Measurements from ENCODE around the gene AFAP1L1. TPM values are rescaled to one million over a fixed set of nuclear protein-coding genes. Genes with fewer than 3 reads are reported as not detected.

The AFAP1L1 gene
- total RNA-seq, 1 experiment from 2014 or later = 19.6 TPM

DNA sequence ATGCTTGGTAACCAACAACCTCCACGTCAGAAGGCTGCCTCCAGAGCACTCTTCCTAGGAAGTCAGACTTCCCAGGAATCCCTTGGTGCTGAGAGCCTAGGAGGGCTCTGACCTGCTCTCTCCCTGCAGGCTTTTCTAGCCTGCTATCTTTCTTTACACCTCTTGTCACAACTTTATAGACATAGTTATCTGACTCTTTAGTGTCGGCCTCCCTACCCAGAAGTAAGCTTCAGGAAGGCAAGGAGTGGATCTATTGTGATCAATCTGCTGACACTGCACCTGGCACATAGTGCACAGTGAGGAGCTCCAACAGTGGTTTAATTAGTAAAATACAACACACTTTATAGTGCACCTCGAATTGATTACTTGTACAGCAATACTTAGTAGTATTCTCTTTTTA lies 2.3 kb downstream of the AFAP1L1 start:
- Histone ChIP-seq H2AFZ (ENCODE audit: low read length) (no peak overlapping the region), H3K36me3 (ENCODE audit: low read depth, low read length) (no peaks in the 10 kb centered on the region), H3K27me3 (ENCODE audit: low read length) (no peaks in the 10 kb centered on the region), H3K27ac (ENCODE audit: low read length) (no peak overlapping the region), H3K79me2 (ENCODE audit: low read length) (peaks cover 6% of the 10 kb centered on the region; the same call in 1 of the 2 replicates), H3K9me2 (replicated peaks; ENCODE audit: low read length) (no peaks in the 10 kb centered on the region), H3K4me2 (ENCODE audit: low read length) (no peak overlapping the region), H3K4me1 (ENCODE audit: insufficient read depth, low read length) (peaks cover 9% of the 10 kb centered on the region; the same call in 1 of the 2 replicates), H3K4me3 (ENCODE audit: low read length) (no peak overlapping the region), H3K9ac (ENCODE audit: low read length) (no peak overlapping the region), H3K9me3 (ENCODE audit: low read length) (no peaks in the 10 kb centered on the region), H3F3A (ENCODE audit: low read length, unreplicated experiment) (no peaks in the 10 kb centered on the region), H4K20me1 (ENCODE audit: low read length) (no peaks in the 10 kb centered on the region)
- no peak for TF ChIP-seq EZH2phosphoT487 (IDR thresholded peaks at IDR 0.05; ENCODE audit: borderline replicate concordance, low read length)
- TF ChIP-seq EZH2 (IDR thresholded peaks at IDR 0.05; ENCODE audit: low read length, unreplicated experiment) = no peak
- TF ChIP-seq, protein P1, sequence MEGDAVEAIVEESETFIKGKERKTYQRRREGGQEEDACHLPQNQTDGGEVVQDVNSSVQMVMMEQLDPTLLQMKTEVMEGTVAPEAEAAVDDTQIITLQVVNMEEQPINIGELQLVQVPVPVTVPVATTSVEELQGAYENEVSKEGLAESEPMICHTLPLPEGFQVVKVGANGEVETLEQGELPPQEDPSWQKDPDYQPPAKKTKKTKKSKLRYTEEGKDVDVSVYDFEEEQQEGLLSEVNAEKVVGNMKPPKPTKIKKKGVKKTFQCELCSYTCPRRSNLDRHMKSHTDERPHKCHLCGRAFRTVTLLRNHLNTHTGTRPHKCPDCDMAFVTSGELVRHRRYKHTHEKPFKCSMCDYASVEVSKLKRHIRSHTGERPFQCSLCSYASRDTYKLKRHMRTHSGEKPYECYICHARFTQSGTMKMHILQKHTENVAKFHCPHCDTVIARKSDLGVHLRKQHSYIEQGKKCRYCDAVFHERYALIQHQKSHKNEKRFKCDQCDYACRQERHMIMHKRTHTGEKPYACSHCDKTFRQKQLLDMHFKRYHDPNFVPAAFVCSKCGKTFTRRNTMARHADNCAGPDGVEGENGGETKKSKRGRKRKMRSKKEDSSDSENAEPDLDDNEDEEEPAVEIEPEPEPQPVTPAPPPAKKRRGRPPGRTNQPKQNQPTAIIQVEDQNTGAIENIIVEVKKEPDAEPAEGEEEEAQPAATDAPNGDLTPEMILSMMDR (conservative IDR thresholded peaks at IDR 0.05; ENCODE audit: low read depth, low read length) = no peak
- no TSS peak for BruUV-seq (replicated peaks)
- POLR2A ChIA-PET (ENCODE audit: unreplicated experiment) = no interaction called here
- no peak for ATAC-seq
- DNase-seq = no peak
- CTCF ChIA-PET = no interaction called here
- intact Hi-C loops (cut with micrococcal nuclease) = no loop called here

DNA sequence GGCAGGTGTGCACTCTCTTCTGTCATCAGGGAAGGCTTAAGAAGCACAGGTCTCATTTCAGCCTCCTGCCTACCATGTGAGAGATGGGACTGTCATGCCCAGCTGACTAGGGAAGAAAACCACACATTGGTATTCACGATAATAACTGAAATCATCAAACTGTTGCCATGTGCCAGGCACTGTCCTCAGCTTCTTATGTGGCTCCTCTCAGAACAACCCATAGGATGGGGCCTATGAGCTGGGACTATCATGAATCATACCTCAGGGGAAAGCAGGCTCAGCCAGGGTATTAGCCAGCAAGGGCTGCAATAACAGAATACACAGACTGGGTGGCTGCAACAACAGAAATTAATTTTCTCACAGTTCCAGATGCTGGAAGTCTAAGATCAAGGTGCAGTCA lies 3.3 kb downstream of the AFAP1L1 start:
- Histone ChIP-seq H3K27me3 (ENCODE audit: low read length) (no peaks in the 10 kb centered on the region), H3K27ac (ENCODE audit: low read length) (no peak overlapping the region), H3K4me2 (ENCODE audit: low read length) (no peak overlapping the region), H3K4me3 (ENCODE audit: low read length) (no peak overlapping the region), H3K4me1 (ENCODE audit: insufficient read depth, low read length) (peaks cover 9% of the 10 kb centered on the region; the same call in 1 of the 2 replicates), H4K20me1 (ENCODE audit: low read length) (no peaks in the 10 kb centered on the region), H3F3A (ENCODE audit: low read length, unreplicated experiment) (no peaks in the 10 kb centered on the region), H3K36me3 (ENCODE audit: low read depth, low read length) (no peaks in the 10 kb centered on the region), H3K79me2 (ENCODE audit: low read length) (peaks cover 6% of the 10 kb centered on the region; the same call in 1 of the 2 replicates), H3K9me2 (replicated peaks; ENCODE audit: low read length) (no peaks in the 10 kb centered on the region), H3K9me3 (ENCODE audit: low read length) (no peaks in the 10 kb centered on the region), H3K9ac (ENCODE audit: low read length) (no peak overlapping the region), H2AFZ (ENCODE audit: low read length) (no peak overlapping the region)
- DNase-seq = peak; percentile 37
- BruUV-seq (replicated peaks) = no TSS peak
- TF ChIP-seq, protein P1 (conservative IDR thresholded peaks at IDR 0.05; ENCODE audit: low read depth, low read length) = no peak
- TF ChIP-seq EZH2phosphoT487 (IDR thresholded peaks at IDR 0.05; ENCODE audit: borderline replicate concordance, low read length) = no peak
- ChIA-PET POLR2A (ENCODE audit: unreplicated experiment) (no interaction called here), CTCF (interaction anchor here (0.7 kb wide), 1 partner anchor 17 kb away, joined by 3 read pairs; no protein-coding TSS in a partner anchor)
- intact Hi-C loops (cut with micrococcal nuclease) = no loop called here
- ATAC-seq = no peak

- Histone ChIP-seq H3K79me2 (ENCODE audit: low read length) (peaks cover 5% of the 10 kb centered on the region; the same call in 1 of the 2 replicates), H3K4me1 (ENCODE audit: insufficient read depth, low read length) (peaks cover 5% of the 10 kb centered on the region; the same call in 1 of the 2 replicates), H3K4me3 (ENCODE audit: low read length) (no peak overlapping the region), H4K20me1 (ENCODE audit: low read length) (no peaks in the 10 kb centered on the region), H3K9ac (ENCODE audit: low read length) (no peak overlapping the region), H2AFZ (ENCODE audit: low read length) (no peak overlapping the region), H3F3A (ENCODE audit: low read length, unreplicated experiment) (no peaks in the 10 kb centered on the region), H3K36me3 (ENCODE audit: low read depth, low read length) (no peaks in the 10 kb centered on the region), H3K9me2 (replicated peaks; ENCODE audit: low read length) (no peaks in the 10 kb centered on the region), H3K27me3 (ENCODE audit: low read length) (no peaks in the 10 kb centered on the region), H3K4me2 (ENCODE audit: low read length) (no peak overlapping the region), H3K27ac (ENCODE audit: low read length) (no peak overlapping the region), H3K9me3 (ENCODE audit: low read length) (no peaks in the 10 kb centered on the region)
- BruUV-seq (replicated peaks) = no TSS peak
- intact Hi-C loops (cut with micrococcal nuclease) = no loop called here
- TF ChIP-seq, protein P1 (conservative IDR thresholded peaks at IDR 0.05; ENCODE audit: low read depth, low read length) = no peak
- no peak for TF ChIP-seq EZH2 (IDR thresholded peaks at IDR 0.05; ENCODE audit: low read length, unreplicated experiment)
- TF ChIP-seq EZH2phosphoT487 (IDR thresholded peaks at IDR 0.05; ENCODE audit: borderline replicate concordance, low read length) = no peak
- POLR2A ChIA-PET (ENCODE audit: unreplicated experiment) = no interaction called here
- CTCF ChIA-PET = no interaction called here
- no peak for ATAC-seq
- DNase-seq = no peak
Measured at GRCh38 chr5:149277801-149278200, 6.1 kb downstream of the AFAP1L1 start.
